HG02759 (cell line): ENCODE data around the gene TFF1.

Experiments
- ATAC-seq: cut with Tn5 transposase; IDR thresholded peaks from one replicate; pipeline ENCODE4 v1.9.1; 2021; ENCODE audit warnings: mild to moderate bottlenecking, moderate library complexity; ENCODE audit not compliant: unreplicated experiment

Gene TFF1

DNA sequence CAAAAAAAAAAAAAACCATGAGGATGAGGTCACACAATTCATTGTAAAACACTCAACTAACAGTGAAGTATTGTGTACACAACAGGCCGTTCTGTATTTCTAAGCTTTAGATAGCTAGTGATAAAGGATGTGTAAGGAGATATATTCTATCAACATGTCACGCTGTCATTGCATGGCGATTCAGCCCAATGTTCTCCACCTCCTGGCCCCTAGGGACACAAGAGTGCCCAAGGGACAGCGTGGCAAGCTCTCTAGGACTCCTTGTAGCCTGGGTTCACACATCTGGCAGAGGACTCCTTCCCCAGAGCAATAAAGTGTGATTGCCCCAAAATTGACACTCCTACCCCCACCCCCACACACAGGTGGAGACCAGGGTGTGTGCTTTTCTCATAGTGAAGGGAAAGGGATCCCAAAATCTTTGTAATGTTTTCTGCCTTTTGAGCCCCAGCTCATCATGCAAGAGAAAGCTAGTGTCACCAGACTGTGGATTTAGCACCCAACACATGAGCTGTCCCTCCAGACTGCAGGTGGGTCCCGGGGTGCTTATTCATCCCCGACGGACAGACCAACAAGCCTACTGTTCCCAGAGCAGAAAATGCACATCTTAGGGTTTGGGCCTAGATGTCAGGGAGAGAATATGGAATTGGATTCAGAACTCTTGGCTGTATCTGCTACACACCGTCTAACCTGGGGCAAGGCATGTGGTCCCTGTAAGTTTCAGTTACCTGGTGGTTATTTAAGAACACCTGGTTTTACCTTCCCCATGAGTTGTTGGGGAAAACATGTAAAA, 18.0 kb upstream of the TFF1 start:
- ATAC-seq: no peak

DNA sequence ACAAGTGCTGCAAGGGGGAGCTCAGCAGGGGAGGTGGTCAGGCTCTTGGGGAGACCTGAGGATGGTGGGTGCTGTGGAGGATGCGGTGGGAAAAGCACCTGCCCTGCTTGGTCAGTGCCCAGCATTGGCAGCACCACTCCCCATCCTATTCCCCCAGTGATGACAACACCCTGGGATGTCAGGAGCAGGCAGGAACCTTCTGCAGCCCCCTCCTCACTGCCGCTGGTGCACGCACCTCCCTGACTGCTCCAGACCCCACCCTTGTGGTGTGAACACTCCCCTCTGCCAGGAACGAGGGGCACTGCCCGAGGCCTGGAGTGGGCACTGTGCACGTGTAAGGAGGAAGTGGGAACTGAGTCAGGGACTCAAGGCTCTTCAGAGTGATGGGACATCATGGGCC, 17.0 kb upstream of the TFF1 start:
- ATAC-seq: no peak

- no peak for ATAC-seq
Observed at GRCh38 chr21:42382915-42383314, 16.6 kb upstream of the TFF1 start.

DNA sequence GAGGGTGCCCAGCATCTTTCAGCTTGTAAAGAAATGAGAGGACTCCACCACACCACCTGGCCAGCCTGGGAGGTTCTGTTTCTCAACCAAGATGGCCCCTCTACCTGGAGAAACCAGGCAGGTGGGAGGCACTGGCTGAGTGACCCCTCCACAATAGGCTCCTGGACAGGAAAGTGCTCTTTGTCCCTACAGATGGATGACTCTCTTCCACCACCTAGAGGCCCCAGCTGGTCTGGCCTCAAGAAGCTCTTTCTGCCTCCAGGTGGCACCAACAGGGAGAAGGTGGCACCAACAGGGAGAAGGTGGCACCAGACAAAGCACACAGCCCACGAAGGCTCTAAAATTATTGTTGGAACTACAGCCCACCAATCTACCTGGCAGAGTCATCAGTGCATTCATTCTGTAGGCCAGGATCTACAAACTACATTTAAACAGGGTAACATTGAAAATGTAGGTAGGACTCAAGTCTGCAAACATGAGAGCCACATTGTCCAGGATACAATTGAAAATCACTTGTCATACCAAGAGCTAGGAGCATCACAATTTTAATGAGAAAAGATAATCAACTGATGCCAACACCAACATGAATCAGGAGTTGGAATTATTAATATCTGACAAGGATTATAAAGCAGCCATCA, 15.1 kb upstream of the TFF1 start:
- no peak for ATAC-seq

DNA sequence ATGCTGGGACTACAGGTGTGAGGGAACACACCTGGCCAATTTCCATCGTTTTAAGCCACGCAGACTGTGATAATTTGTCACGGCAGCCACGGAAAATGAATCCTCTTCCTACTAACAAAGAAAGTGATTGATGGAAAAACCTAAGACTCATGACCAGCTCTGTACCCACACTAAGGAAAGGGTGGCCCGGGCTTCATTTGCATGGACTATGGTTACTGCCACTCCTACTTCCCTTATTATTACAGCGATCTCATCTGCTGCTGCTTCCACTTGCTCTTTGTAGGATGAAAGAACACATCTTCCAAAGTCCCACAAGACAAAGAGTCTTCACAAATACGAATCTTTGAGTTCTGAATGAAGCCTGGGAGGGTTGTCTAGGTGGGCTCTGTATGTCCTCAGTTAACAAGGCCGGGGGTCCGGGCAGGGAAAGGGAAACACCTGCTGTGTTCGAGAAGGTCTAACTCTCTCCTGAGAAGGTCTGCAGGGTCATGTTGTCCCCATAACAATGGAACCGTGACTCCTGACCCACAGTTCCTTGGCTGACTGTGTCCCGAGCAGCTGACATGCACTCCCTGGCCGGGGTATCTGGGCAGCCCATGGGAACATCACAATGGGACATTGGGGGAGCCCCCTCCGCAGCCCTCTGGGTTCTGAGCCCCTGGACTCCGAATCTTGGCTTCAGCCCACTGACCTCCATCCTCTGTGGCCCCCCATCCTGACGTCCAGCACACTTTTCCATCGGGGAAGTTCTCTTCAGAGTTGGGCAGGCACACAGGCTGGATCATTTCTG, 13.3 kb upstream of the TFF1 start:
- ATAC-seq: no peak

DNA sequence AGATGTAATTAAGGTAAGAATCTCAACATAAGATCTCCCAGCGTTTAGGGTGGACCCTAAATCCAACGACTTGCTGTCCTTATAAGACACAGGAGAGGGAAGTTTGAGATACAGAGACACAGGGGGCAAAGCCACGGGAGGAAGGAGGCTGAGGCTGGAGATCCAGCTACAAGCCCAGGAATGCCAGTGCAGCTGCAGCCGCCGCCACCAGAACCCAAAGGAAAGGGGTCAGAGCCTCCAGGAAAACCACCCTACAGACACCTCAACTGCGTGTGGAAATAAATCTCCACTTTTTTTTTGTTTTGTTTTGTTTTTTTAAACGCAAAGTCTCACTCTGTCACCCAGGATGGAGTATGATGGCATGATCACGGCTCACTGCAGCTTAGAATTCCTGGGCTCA, 12.1 kb upstream of the TFF1 start:
- ATAC-seq: no peak

DNA sequence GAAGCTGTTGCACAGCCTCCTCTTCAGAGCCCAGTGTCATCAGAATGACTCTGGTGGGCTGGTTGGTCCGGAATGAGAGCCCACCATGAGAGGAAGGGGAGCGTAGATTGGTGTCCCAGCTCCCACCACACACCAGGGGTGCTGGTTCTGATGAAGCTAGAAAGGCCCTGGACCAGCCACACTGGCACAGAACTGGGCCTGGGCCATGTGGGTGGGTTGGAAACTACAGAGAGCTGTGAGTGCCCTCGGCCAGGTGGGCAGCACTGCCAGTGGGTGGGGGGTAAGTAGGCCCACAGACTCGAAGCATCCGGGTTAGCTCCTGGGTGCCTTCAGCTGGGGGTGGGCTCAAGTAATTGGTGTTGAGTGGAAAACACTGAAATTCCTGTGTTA, 11.6 kb upstream of the TFF1 start:
- no peak for ATAC-seq

GRCh38 chr21:42377211-42377950, 11.0 kb upstream of the TFF1 start:
- no peak for ATAC-seq

GRCh38 chr21:42376338-42376982, 10.1 kb upstream of the TFF1 start:
- ATAC-seq: no peak

GRCh38 chr21:42375966-42376337, 9.6 kb upstream of the TFF1 start:
- ATAC-seq: no peak

GRCh38 chr21:42375506-42375905, 9.2 kb upstream of the TFF1 start:
- no peak for ATAC-seq

DNA sequence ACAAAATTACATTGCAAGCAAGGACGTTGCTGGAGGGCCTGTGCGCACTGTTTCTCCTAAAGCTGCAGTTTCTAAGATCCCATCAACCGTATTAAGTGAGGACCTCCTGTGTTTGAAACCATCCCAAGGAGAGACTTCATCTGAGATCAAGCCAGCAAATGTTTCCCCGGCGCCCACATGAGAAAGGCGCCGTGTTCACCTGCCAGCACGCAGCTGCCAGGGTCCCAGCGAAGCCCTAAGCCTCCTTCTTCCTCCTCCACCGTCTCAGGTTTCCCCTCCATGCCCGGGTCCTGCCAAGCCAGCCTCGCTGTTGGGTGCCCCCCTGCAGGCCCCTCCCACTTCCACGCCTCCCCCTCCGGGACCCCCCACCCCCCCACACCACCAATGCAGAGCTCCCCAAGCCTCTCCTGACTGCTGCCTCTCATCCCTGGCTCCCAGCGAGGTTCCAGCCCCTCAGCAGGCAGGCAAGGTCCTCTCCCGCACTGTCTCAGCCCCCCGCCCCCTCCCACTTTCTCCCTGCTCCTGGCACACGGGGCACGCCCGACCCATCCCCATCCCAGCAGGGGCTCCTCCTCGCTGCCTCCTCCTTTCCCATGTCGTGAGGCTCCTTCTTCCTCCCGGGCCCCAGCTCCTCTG, 8.6 kb upstream of the TFF1 start:
- no peak for ATAC-seq

DNA sequence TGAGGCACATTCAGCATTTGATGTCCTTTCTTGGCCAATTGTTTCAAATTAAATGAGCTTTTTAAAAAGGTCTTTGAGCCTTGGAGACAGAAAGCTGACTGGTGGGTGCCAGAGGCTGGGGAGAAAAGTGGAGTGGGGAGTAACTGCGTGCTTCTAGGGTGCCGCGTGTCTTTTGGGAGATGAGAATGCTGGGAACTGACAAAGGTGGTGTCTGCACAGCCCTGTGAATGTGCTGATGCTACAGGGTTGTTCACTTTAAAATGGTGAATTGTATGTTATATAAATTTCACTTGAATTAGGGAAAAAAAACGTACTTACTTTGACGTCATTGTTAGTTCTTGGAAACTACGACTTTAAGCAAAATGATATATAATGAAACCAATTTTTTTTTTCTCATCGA, 8.1 kb upstream of the TFF1 start:
- no peak for ATAC-seq

- ATAC-seq: no peak
Observed at GRCh38 chr21:42373908-42374455, 7.6 kb upstream of the TFF1 start.

DNA sequence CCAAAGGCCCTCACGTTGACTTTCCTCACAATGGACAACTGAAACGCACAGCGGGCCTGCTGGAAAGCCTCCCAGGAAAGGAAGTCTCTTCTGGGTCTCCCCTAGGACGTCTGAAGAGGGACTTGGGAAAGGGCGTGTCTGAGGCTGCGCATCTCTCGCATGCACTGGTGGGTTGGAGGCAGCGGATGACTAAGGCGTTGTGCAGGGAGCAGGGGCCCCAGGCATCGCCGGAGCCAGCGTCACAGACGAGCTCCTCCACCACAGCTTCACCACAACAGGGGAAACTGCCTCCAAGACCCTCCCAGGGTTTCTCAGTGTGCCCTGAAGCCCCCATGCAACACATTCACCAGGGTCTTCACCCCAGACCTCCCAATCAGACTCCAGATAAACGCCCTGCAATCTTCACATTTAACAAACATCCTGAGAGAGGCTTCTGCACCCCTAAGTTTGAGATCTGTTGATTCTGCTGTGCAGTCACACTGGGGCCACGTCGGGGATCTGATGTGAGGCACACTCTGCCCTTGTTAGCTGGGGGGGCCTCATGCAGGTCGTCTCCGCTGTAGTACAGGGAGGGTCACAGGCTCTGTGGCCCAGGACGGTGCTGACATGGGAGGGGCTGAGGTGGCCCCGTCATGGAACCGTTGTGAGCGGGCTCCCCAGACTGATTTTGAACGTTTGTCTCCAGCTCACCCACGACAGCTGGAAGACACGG, 7.0 kb upstream of the TFF1 start:
- no peak for ATAC-seq

GRCh38 chr21:42370894-42371654, 4.7 kb upstream of the TFF1 start:
- ATAC-seq: no peak

GRCh38 chr21:42369821-42370220, 3.5 kb upstream of the TFF1 start:
- no peak for ATAC-seq

- no peak for ATAC-seq
Observed at GRCh38 chr21:42367367-42368165, 1.2 kb upstream of the TFF1 start.
